Ishikawa (cell line): ENCODE measurements around the gene PREX1.

Experiments
- CEBPB ChIP-seq: IDR thresholded peaks from 2 replicates; pipeline ENCODE4 v1.6.1; 2012
- CREB1 ChIP-seq: IDR thresholded peaks from 2 replicates; pipeline ENCODE4 v1.6.1; 2012; ENCODE audit warnings: low read depth
- EGR1 ChIP-seq: IDR thresholded peaks from 2 replicates; pipeline ENCODE4 v1.6.1; 2012
- EP300 ChIP-seq: IDR thresholded peaks from 2 replicates; pipeline ENCODE4 v1.6.1; 2012; ENCODE audit warnings: borderline replicate concordance
- FOXM1 ChIP-seq: IDR thresholded peaks from 2 replicates; pipeline ENCODE4 v1.6.1; 2012; ENCODE audit warnings: low read depth, borderline replicate concordance
- NFIC ChIP-seq: IDR thresholded peaks from 2 replicates; pipeline ENCODE4 v1.6.1; 2012
- RAD21 ChIP-seq: IDR thresholded peaks from 2 replicates; pipeline ENCODE4 v1.6.1; 2012; ENCODE audit warnings: low read depth
- TAF1 ChIP-seq: IDR thresholded peaks from 2 replicates; pipeline ENCODE4 v1.6.1; 2012; ENCODE audit warnings: low read depth, mild to moderate bottlenecking
- TCF12 ChIP-seq: IDR thresholded peaks from 2 replicates; pipeline ENCODE4 v1.6.1; 2012; ENCODE audit warnings: low read depth
- TEAD4 ChIP-seq: IDR thresholded peaks from 2 replicates; pipeline ENCODE4 v1.6.1; 2012
- YY1 ChIP-seq: IDR thresholded peaks from 2 replicates; pipeline ENCODE4 v1.6.1; 2012; ENCODE audit warnings: low read depth
- ZBTB7A ChIP-seq: IDR thresholded peaks from 2 replicates; pipeline ENCODE4 v1.6.1; 2012; ENCODE audit warnings: low read depth
- TF ChIP-seq, protein P1 (sequence below): IDR thresholded peaks from 2 replicates; pipeline ENCODE4 v1.6.1; 2012; ENCODE audit warnings: low read depth, mild to moderate bottlenecking
- TF ChIP-seq, protein P2 (sequence below): IDR thresholded peaks from 2 replicates; pipeline ENCODE4 v1.6.1; 2012
- TF ChIP-seq, protein P3 (sequence below): IDR thresholded peaks from 2 replicates; pipeline ENCODE4 v1.6.1; 2012

Gene PREX1

DNA sequence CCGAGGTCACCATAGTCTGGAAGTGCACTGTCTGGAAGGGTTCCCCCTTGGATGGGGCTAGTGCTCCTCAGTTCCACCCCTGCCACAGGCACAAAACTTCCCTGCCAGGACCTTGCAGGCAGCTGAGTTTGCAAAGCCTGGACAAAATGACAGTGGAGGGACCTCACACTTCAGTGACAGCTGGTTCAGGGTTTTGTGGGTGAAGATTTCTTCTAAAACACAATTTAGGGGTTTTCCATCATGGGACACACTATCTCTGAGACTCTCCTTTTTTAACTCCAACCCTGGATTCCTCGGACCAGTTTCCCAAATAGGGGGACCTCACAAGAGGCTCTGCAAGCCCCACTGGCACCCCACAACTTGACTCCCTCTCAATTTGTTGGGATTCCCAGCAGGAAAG, 33.6 kb upstream of the PREX1 start:
- no peak for TF ChIP-seq FOXM1

DNA sequence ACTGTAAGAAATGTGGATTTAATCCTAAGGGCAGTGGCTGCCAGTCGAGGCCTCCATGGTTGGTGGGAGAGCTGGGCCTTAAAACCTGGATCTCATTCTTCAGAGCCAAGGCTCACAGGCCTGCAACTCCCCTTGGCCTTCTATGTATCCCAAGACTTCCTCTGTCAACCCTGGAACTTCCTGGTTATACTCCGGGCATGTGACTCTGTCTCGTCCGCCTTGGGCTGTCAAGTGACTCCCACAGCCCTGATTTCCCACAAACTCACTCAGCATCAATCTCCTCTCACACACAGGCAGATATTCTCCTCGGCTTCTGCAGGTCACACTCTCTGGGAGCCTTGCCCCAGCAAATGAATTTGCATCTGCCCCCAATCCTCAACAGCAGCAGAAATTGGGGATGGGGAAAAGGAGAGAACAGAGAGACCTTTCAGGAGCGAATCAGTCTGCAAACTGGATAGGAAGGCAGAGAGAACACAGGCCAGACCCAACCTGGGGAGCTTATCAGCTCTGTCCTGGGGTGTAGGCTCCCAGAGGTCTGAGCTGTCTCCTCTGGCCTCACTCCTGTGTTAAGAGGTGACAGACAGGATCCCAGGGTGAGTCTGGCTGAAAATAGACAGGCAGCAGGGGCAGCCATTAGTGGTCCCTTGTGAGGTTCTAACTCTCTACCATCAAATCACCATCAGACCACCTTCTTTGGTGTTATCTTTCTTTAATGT, 30.4 kb upstream of the PREX1 start:
- TF ChIP-seq TCF12, result no peak

DNA sequence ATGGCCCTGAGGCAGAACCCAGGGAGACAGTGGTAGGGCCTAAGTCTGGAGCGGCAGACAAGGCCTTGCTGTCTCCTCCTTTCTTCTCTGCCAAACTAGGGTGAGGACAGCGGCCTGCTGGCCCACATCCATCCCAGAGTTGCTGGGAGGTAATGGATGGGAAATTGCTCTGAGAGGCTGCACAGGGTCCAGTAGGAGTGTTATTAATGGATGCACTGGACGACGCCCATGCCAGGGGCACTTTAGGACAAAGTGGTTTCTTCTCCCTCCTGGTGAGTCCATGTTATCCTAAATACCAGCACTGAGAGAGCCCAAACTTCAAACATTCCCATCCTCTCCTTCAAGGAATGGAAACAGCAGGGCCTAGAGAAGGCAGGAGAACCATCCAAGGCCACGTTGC, 28.3 kb upstream of the PREX1 start:
- TF ChIP-seq NFIC (no peak), CREB1 (no peak), EP300 (no peak), CEBPB (no peak), YY1 (no peak), TCF12 (no peak), TEAD4 (no peak), RAD21 (no peak), ZBTB7A (no peak), TAF1 (no peak), EGR1 (no peak), FOXM1 (no peak)
- TF ChIP-seq, protein P1, sequence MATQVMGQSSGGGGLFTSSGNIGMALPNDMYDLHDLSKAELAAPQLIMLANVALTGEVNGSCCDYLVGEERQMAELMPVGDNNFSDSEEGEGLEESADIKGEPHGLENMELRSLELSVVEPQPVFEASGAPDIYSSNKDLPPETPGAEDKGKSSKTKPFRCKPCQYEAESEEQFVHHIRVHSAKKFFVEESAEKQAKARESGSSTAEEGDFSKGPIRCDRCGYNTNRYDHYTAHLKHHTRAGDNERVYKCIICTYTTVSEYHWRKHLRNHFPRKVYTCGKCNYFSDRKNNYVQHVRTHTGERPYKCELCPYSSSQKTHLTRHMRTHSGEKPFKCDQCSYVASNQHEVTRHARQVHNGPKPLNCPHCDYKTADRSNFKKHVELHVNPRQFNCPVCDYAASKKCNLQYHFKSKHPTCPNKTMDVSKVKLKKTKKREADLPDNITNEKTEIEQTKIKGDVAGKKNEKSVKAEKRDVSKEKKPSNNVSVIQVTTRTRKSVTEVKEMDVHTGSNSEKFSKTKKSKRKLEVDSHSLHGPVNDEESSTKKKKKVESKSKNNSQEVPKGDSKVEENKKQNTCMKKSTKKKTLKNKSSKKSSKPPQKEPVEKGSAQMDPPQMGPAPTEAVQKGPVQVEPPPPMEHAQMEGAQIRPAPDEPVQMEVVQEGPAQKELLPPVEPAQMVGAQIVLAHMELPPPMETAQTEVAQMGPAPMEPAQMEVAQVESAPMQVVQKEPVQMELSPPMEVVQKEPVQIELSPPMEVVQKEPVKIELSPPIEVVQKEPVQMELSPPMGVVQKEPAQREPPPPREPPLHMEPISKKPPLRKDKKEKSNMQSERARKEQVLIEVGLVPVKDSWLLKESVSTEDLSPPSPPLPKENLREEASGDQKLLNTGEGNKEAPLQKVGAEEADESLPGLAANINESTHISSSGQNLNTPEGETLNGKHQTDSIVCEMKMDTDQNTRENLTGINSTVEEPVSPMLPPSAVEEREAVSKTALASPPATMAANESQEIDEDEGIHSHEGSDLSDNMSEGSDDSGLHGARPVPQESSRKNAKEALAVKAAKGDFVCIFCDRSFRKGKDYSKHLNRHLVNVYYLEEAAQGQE, result no peak
- TF ChIP-seq, protein P2, sequence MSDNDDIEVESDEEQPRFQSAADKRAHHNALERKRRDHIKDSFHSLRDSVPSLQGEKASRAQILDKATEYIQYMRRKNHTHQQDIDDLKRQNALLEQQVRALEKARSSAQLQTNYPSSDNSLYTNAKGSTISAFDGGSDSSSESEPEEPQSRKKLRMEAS, result no peak
- TF ChIP-seq, protein P3, sequence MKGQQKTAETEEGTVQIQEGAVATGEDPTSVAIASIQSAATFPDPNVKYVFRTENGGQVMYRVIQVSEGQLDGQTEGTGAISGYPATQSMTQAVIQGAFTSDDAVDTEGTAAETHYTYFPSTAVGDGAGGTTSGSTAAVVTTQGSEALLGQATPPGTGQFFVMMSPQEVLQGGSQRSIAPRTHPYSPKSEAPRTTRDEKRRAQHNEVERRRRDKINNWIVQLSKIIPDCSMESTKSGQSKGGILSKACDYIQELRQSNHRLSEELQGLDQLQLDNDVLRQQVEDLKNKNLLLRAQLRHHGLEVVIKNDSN, result no peak

DNA sequence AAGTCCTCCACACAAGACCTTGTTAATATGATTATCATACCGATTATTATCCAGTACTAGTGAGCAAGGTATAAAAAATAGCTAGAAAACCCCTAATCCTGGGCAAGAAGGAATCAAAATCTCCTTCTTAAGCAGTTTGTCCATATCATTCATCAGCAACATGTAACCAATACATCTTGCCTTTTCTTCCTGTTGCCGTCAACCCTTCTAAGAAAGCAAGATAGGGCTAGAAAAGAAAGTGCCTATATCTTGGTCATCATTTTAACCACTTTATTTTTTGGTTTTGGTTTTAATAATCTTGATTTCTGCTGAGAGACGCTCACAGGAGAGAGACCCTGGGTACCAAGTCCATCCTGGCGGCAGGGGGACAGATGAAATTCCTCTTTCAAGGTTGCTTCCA, 27.2 kb upstream of the PREX1 start:
- TF ChIP-seq CEBPB, result no peak
- no peak for TF ChIP-seq NFIC
- TF ChIP-seq RAD21, result no peak
- TF ChIP-seq FOXM1, result no peak
- TF ChIP-seq, protein P3, result no peak
- TF ChIP-seq EGR1, result no peak
- TF ChIP-seq CREB1, result no peak
- TF ChIP-seq YY1, result no peak
- no peak for TF ChIP-seq EP300
- no peak for TF ChIP-seq ZBTB7A
- no peak for TF ChIP-seq TCF12
- TF ChIP-seq, protein P2, result no peak

DNA sequence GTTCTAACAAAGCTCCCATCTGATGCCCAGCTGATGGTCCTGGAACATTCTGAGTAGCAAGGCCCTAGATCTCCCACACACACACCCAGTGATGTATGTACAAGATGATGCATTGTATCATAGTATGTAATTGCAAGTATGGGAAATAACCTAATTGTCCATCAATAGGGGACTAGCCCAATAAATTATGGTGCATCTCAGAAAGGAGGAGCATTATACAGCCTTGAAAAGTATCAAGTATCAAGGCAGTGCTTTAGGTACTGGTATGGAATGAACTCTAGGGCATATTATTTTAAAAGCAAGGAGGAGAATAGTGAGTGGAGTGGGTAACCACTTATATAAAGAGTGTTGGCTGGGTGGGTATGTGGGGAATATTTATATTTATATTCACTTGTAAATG, 24.8 kb upstream of the PREX1 start:
- TF ChIP-seq TAF1, result no peak
- TF ChIP-seq, protein P1, result no peak
- TF ChIP-seq TEAD4, result no peak
- TF ChIP-seq, protein P2, result no peak
- no peak for TF ChIP-seq EGR1
- TF ChIP-seq YY1, result no peak
- TF ChIP-seq FOXM1, result no peak
- TF ChIP-seq ZBTB7A, result no peak
- no peak for TF ChIP-seq RAD21
- TF ChIP-seq, protein P3, result no peak
- TF ChIP-seq TCF12, result no peak
- TF ChIP-seq CEBPB, result no peak

DNA sequence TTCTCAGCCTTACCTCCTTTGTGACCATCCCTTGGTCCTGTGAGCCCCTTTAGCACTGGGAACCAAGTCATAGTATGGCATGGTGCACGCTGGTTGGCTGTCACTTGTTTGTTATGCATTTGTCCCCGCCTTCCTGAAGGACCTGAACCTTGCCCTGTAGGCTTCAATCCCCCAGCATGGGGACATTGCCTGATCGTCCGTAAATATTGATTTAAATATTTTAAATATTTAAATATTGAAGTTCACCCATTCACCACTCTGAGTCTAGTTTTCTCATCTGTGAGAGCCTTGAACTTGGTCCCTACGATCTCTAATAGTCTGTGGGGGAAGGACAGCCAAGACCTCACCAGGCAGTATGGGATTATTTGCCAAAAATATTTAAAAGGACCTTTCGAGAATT, 23.8 kb upstream of the PREX1 start:
- no peak for TF ChIP-seq TCF12
- TF ChIP-seq, protein P1, result no peak
- no peak for TF ChIP-seq EGR1
